HG02798 (cell line): Measurements from ENCODE around the gene GPC5.
"Not testable (repeated sequence)": the region's sequence is repeated elsewhere in the genome, so short reads cannot be mapped to it uniquely, and the experiment has no call there.

ENCODE experiments used
- ATAC-seq: cut with Tn5 transposase; IDR thresholded peaks from one replicate; pipeline ENCODE4 v1.9.1; 2021; ENCODE audit warnings: mild to moderate bottlenecking; ENCODE audit not compliant: unreplicated experiment, poor library complexity

The GPC5 gene

DNA sequence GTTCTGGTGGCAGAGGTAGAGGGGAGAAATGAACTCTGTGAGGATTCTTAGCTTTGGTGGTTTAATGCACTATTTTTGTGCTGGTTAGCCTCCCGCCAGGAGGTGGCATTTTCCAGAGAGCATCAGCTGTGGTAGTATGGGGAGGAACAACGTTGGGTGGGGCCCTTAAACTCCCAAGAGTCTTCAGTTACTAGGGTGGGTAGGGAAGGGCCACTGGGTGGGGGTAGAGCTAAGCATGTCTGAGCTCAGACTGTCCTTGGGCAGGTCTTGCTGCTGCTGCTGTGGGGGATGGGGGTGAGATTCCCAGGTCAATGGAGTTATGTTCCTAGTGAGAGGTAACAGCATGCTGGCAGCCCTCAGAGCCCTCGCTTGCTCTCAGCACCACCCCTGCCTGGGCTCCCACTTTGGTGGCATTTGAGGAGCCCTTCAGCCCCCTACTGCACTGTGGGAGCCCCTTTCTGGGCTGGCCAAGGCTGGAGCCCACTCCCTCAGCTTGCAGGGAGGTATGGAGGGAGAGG lies 897.8 kb downstream of the GPC5 start:
- ATAC-seq, result not testable (repeated sequence)

DNA sequence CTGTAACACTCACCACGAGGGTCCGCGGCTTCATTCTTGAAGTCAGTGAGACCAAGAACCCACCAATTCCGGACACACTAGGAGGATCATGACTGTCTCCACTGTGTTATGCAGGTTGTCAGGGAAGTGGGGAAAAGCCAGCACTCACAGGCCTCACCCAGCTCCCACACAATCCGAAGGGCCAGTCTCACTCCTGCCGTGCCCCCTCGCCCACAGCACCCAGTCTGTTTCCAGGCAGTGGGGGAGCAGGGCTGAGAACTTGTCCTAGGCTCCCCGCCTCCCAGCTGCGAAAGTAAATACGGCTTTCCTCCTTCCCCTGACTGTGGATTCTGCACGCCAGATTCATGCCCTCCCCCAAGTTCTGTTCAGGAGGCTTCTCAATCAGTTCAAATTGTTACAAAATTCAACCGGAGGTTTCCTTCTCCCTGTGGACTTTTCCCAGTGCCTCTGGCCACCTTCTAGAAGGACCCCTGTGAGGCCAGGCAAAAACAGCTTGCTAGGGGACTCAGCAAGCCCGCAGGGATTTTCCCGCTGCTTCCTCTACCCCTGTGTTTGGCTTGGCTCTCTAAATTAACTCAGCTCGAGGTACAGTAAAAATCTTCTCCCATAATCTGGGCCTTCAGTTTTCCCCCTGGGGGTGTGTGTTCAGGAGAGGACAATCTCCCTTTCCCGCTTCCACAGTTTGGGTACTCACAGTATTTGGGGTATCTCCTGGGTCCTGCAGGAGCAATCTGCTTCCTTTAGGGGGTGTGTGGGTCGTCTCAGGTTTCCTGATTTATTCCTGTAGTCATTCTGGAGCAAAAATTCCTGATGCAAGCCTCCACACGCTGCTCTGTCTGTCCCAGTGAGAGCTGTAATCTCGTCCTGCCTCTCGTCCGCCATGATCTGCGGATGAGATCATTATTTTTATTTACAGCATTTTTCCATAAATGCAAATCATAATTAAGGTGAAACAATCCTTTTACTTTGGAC lies 899.8 kb downstream of the GPC5 start:
- ATAC-seq, result no peak

DNA sequence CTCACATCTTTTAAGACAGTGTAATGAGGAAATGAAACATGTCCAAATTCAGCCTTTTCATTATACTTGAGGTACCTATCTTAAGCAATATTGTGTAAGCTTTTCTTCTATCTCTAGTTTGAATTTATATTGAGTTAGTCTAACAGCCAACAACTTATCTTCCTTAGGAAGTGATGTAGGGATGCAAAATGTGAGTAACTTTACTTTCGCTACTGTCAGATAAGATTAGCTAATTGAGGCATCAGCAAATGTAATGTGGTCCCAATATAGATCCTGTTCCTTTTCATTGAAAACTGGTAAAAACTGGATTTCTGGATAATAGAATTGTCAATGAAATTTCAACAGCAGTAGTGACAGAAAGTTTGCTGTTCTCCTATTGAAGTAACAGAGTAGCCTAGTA lies 902.2 kb downstream of the GPC5 start:
- ATAC-seq, result no peak

DNA sequence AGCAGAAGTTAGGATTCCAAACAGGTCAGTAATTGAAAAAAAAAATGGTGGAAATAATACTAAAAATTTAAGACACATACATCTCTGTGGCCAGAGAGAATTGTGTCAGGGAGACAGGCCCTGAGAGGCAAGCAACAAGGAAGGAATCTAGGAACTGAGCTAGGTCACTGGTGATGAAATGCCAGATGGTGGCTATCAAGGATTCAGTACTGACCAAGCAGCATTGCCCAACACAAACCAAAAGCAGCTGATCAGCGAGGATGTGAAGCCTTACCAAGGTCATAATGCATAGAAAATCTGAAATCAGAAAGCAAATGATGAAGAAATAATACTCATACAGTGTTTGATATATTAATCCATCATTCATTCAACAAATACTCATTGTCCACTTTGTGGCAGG lies 905.0 kb downstream of the GPC5 start:
- no peak for ATAC-seq

DNA sequence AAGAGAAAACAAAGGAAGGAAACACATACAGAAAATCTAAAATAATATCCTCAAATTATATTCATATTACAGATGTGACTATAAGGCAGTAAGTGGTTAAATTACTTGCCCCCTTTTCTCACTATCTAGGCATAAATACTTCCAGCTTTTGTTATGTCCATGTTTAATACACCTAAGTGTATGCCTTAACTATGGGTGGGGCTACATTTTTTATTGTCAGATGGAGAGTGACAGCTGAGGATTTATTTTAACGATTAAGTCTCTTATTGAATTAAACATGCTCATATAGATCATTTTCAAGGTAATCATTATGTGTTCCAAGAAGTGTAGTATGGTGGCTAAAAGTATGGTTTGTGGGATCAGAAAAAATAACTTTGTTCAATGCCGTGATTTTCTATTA lies 909.3 kb downstream of the GPC5 start:
- no peak for ATAC-seq

DNA sequence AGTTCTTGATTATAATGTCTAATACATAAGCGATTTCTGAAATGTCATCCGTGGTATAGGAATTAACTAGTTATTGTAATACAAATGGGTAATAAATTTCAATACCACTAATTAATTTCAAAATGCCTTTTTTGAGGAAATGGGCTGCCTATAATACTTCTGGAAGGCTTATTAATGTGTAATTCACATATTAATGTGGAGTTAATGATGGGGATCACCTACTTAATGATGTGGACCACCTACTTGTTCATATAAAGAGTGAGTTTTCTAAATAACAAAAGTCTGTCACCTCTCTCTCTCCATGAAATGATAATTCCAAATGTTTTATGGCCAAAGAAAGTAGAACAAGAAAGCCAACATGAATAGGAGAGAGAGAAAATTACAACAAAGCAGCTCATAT lies 914.4 kb downstream of the GPC5 start:
- ATAC-seq, result no peak

DNA sequence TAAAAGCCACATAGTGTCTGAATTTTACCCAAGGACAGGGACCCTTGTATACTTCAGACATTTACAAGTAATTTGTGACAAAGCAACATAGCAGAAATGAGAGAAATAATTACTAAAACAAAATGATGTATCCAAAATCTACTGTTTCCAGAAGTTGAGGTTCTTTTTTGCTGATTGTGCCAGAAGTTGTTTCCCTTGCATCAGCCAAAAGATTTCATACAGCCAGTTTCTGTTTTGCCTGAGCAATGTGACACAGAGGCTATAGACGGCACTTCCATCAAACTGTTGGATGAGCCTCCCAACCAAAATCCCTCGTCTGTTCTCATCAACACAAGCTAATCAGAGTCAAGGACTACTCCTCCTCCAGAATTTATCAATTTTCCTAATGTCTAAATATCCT lies 915.0 kb downstream of the GPC5 start:
- ATAC-seq, result no peak

DNA sequence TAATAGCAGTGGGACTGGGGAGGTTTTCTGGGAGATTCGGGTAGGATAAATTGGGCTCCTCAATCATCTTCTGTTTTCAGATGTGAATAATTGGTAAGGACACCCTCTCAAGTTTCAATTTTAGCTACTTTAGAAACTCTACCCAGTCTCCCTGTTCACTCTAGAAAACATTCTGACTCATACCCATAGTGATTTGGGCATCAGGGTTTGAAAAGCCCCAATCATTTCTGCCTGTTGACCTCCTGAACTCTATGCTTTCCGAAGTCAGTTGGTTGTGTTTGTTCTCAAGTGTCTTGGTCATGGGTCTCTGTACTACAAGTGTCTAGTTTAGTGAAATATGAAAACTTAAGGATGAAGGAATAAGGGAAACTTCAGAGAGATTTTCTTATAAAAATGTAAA lies 916.8 kb downstream of the GPC5 start:
- peak; percentile 42 for ATAC-seq

DNA sequence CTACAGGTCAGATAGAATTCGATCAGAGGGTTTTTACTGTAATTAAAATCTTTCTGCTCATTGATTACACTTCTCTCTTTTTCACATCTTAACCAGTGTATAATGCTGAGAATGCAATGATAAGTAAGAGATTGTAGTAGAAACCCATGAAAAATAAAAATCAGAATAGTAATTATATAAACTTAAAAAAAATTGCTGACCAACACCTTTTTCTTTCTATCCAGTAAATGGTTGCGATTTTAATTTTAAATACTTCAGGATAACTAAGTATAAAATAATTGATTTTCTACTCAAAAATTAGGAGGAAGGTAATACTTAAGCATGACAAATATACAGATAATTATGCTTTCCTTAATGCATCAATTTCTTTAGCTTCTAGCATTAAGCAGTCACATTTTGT lies 917.6 kb downstream of the GPC5 start:
- no peak for ATAC-seq

- no peak for ATAC-seq
Measured at GRCh38 chr13:92317066-92317465, 918.6 kb downstream of the GPC5 start.

- no peak for ATAC-seq
Measured at GRCh38 chr13:92320323-92320722, 921.9 kb downstream of the GPC5 start.

DNA sequence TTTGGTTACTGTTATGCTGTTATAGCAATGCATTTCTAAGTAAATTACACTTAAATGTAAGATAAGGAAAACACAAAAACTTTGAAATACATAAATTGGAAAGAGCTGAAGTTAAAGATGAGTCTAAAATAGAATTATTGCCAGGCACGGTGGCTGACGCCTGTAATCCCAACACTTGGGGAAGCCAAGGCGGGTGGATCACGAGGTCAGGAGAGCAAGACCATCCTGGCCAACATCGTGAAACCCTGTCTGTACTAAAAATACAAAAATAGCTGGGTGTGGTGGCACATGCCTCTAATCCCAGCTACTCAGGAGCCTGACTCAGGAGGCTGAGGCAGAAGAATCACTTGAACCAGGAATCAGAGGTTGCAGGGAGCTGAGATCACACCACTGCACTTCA lies 922.8 kb downstream of the GPC5 start:
- ATAC-seq, result no peak

- ATAC-seq, result no peak
Measured at GRCh38 chr13:92345627-92346026, 947.2 kb downstream of the GPC5 start.

GRCh38 chr13:92346046-92346445 lies 947.6 kb downstream of the GPC5 start:
- no peak for ATAC-seq

DNA sequence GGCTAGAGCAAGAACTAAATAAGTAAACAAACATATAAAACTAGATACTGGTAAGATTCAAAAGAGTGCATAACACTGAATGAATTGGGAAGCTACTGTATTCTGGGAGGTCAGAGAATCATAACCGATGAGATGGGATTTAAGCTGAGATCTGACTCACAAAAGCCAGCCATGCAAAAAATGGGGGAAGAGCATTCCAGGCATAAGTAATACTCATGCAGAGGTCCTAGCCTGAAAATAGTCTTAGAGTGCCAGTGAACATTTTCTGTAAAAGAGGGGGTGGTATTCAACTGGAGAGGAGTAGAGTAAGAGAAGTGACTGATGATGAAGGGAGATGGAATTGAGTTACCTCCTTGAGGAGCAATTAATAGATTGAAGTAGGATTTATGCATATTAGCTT lies 956.2 kb downstream of the GPC5 start:
- no peak for ATAC-seq

GRCh38 chr13:92355213-92355612 lies 956.8 kb downstream of the GPC5 start:
- ATAC-seq, result no peak

- ATAC-seq, result no peak
Measured at GRCh38 chr13:92362717-92363116, 964.3 kb downstream of the GPC5 start.

DNA sequence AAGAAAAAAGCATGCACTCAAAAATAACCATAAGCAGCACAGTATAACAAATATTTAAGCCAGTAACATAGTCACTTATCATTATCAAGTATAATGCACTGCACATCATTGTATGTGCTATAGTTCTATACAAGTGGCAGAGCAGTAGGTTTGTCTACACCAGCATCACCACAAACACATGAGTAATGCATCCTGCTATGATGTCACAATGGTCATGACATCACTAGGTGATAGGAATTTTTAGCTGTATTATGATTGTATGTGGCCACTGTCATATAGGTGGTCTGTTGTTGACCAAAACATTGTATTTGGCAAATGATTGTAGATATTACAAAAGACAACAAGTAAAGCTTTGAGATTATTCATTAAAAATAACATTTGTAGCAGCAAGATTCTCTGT lies 967.5 kb downstream of the GPC5 start:
- ATAC-seq, result no peak

DNA sequence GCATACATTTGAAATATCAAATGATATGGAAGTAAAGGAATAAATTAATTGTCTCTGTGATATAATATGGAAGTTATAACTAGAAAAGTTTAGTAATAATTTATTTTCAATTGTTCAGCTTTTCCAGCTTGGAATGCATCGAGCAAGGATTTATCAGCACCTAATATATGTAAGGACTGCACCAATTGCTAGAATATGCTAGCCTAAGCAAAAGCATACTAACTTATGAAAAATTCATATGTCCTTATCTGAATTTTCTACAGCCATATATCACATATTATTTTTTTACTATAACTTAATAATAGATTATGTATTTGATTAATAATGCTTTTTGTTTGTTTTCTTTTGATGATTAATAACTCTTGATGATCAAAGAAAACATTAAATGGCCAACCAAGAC lies 979.0 kb downstream of the GPC5 start:
- no peak for ATAC-seq

DNA sequence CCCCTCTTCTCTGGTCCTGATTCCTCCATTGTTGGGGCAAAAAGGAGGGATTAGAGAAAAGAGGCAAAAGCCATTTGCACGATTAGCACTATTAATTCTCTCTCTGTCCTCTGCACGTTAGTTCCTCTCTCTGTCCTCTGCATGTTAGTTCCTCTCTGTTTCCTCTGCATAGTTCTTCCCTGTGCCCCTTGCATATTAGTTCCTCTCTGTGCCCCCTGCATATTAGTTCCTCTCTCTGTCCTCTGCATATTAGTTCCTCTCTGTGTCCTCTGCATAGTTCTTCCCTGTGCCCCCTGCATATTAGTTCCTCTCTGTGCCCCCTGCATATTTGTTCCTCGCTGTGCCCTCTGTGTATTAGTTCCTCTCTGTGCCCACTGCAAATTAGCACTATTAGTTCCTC lies 981.0 kb downstream of the GPC5 start:
- no peak for ATAC-seq

DNA sequence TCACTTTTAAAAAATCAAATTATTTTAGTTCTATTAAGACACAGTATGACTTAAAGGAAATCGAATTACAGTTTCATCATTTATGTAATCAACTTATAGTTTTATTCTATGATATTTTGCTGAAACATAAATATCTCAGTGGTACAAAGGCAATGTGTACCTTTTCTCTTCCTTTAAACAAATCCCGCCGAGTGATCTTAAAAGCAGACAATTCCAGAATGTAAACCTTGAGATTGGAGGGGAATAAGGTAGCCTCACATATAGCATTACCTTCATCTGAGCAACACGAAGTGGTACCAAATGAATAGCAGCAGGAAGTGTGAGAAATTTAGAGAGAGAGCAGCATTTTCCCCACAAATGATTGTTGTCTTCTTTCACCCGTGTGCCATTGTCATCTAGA lies 986.0 kb downstream of the GPC5 start:
- no peak for ATAC-seq

DNA sequence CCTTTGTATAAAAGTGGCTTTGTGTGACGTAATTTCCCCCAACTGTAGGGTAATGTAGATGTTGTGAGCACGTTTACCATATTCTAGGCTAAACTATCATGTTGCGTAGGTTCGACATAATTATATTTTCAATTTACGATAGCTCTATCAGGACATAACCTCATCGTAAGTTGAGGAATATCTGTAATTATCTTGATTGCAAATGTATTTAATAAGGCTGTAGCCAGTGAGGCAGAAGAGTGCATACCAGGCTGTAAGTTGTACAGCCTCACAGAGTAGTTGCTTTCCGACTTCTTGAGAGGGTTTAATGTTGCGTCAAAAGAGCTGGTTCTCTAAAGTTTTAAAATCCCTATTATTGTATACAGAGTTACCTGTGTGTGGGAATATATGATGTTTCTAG lies 988.8 kb downstream of the GPC5 start:
- no peak for ATAC-seq
